GF-D8 (cell line): Measurements from ENCODE around the gene CNOT9.
"Not testable (repeated sequence)": the region's sequence is repeated elsewhere in the genome, so short reads cannot be mapped to it uniquely, and the experiment has no call there.

Experiments used
- DNase-seq: peaks from one replicate; lab custom pipeline; 2025; lab: John Stamatoyannopoulos, UW

Gene CNOT9, protein sequence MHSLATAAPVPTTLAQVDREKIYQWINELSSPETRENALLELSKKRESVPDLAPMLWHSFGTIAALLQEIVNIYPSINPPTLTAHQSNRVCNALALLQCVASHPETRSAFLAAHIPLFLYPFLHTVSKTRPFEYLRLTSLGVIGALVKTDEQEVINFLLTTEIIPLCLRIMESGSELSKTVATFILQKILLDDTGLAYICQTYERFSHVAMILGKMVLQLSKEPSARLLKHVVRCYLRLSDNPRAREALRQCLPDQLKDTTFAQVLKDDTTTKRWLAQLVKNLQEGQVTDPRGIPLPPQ

GRCh38 chr2:218568190-218569037 is at the start of gene CNOT9, which contains the start of gene USP37:
Gene CNOT9, plus strand, starts transcription at chr2:218568839. Its CDS starts 116 bp downstream, at chr2:218568955.
Gene USP37, minus strand, starts transcription at chr2:218568351. Its CDS starts 9,698 bp downstream, at chr2:218558653.
- DNase-seq = peak; percentile 95

DNA sequence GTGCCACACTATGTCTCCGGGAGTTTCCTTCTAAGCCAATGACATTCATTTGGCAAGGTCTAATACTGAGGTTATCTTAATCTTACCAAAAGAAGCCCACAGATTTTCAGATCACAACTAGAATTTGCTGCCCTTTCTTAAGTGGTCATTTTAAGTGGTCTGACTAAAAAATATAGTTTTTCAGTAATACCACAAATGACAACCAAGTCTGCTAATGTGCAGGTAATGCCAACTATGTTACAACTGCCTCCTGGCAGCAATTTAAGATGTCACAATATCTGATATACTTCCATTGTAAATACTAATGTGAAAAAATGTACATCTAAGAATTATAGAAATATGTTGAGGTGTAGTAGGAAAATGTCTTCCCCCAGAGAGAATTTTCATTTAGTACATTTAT is 49.8 kb upstream of the CNOT9 start:
- DNase-seq = no peak

GRCh38 chr2:218523651-218524050 is 45.0 kb upstream of the CNOT9 start:
- DNase-seq = no peak

DNA sequence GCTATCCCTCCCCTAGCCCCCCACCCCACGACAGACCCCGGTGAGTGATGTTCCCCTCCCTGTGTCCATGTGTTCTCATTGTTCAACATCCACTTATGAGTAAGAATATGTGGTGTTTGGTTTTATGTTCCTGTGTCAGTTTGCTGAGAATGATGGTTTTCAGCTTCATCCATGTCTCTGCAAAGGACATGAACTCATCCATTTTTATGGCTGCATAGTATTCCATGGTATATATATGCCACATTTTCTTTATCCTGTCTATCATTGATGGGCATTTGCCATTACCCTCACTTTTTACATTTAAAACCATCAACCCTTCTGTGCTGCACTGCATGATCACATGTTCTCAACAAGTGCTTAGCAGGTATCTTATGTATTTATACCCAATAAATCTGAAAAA is 40.2 kb upstream of the CNOT9 start:
- not testable (repeated sequence) for DNase-seq

DNA sequence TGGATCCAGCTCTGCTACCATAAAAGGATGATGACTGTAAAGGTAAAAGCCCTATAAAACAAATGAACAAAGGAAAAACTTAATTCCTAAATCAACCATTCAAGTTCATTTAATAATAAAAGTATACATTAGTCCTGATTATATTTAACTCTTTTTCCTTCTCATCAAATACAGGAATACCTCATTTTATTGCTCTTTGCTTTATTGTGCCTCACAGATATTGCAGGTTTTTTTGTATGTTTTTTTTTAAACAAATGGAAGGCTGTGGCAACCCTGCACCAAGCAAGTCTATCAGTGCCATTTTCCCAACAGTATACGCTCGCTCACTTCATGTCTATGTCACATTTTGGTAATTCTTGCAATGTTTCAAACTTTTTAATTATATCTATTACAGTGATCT is 38.6 kb upstream of the CNOT9 start:
- DNase-seq = no peak

GRCh38 chr2:218536804-218537494 is 31.7 kb upstream of the CNOT9 start:
- no peak for DNase-seq

GRCh38 chr2:218540015-218540414 is 28.6 kb upstream of the CNOT9 start:
- no peak for DNase-seq

- no peak for DNase-seq
Measured at GRCh38 chr2:218546012-218546411, 22.6 kb upstream of the CNOT9 start.

- no peak for DNase-seq
Measured at GRCh38 chr2:218547511-218547910, 21.1 kb upstream of the CNOT9 start.

DNA sequence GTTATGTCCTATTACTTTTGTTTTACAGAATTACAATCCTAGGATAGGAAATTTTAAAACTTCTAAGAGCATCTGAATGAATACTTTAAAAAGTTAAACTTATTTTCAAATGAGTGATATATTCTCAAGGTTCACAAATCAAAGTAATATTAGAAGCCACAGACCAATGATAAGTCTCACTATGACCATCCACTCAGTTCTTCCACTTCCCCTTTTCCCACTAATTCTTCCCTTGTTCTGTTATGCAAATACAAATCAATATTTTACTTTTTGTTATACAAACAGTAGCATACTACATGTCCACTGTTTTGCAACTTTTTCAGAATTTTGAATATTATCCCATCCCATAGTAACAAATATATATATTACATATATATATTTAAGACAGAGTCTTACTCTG is 20.7 kb upstream of the CNOT9 start:
- DNase-seq = no peak

DNA sequence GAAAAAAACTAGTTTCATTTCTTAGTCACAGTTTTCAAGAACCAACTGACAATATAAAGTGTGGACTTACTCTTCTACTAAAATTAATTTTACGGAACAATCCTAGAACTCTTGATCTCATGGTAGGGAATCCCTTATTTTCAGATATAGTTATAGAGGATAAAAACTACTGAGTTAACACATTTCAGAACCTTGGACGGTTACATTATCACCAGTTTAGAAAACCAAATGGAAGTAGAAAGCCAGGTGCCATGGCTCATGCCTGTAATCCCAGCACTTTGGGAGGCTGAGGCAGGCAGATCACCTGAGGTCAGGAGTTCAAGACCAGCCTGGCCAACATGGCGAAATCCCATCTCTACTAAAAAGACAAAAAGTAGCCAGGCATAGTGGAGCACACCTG is 14.4 kb upstream of the CNOT9 start:
- not testable (repeated sequence) for DNase-seq

DNA sequence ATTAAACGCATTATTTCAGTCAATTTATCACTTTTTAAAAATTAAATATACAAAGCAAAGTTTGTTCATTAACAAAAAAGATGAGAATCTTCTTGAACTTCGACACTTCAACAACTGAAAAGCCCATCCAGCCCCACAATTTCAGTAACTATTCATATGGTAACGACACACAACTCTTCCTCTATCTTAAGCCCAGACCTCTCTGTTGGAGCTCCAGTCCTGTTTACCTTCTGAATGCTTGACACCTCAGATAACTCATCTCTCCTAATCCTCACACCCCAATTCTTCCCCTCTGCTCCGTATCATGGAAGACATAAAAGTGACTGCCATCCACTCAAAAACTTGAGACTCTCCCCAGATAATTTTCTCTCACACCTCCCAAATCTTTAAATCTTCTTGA is 13.1 kb upstream of the CNOT9 start:
- no peak for DNase-seq

- DNase-seq = no peak
Measured at GRCh38 chr2:218557941-218558340, 10.7 kb upstream of the CNOT9 start.

GRCh38 chr2:218558986-218559385 is 9.7 kb upstream of the CNOT9 start:
- no peak for DNase-seq

GRCh38 chr2:218564056-218564455 is 4.6 kb upstream of the CNOT9 start:
- DNase-seq = no peak

GRCh38 chr2:218566296-218566695 is 2.3 kb upstream of the CNOT9 start:
- DNase-seq = no peak

DNA sequence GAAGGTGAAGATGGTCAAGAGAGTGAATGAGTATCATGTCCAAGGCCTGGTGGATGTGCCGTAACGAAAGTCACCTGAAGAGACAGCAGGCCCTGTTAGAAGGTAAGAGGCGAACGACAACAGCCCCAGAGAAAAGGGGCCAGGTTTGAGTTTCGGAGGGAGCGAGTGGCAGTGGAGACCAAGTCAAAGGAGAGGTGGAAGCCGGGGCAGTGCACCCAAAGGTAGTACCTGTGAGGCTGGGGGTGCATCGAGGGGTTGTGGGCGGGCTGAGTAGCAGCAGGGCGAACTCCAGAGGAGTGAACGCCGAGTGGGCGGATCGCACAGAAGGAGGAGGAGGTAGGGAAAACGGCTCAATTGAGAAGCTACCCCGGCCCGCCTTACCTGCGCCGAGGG is 846 bp upstream of the CNOT9 start:
- DNase-seq = no peak

- DNase-seq = no peak
Measured at GRCh38 chr2:218569038-218569431, 396 bp downstream of the CNOT9 start.

DNA sequence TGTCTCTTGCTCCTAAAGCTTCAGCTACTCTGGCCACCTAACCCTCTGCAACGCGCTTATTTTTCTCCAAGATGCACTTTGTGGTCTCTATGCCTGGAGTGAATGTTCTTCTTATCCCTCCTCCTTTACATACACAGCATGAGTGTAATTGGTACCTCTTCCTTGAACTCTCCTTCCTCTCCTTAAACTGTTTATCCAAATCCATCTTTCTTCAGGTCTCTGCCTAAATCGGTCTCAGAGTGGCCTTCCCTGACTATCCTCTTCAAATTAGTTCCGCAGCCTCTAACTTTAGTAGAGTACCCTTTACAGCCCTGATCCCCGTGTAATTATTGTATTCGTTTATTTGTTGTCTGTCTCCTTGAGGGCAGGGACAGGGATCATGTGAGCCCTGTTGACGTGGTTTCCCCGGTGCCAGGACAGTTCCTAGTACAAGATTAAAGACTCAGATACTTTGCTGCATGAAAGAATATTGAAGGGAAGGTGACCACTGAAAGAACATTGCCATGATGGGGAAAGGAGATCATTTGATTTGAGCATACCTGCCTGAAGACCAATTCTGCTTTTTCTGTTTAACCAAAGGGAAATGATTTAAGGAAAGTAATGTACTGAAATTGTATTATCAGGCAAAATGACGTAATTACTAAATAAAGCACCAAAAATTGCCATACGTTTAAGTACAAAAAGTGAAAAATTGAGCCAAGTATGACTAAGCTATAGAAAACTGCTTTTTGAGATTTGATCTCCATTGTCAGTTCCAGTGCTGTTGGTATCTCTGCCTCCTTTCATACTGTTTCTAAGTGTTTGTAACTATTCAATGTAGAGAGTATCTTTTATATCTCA is 1.2 kb downstream of the CNOT9 start:
- no peak for DNase-seq

GRCh38 chr2:218570850-218571249 is 2.2 kb downstream of the CNOT9 start:
- no peak for DNase-seq

DNA sequence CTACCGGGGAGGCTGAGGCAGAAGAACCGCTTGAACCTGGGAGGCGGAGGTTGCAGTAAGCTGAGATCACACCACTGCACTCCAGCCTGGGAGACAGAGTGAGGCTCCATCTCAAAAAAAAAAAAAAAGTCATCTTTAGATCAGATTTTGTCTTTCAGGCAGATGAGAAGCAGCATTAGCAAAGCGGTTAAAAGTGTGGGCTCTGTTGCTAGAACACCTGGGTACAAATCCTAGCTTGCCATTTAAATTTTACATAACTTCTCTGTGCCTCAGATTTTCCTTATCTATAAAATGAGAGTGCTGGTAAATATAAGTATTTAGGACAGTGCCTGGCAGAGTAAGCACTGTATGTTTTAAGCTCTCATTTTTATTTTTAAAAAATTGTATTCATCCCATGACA is 8.2 kb downstream of the CNOT9 start:
- DNase-seq = no peak
